Type B pancreatic cell (in vitro differentiated cells): ENCODE measurements around the gene GPRIN3. TPM values are rescaled to one million over a fixed set of nuclear protein-coding genes. Genes with fewer than 3 reads are reported as not detected.

Experiments used
- DNase-seq: peaks from one replicate; pipeline ENCODE4 v3.0.0; 2021; ENCODE audit warnings: mixed read lengths; ENCODE audit not compliant: unreplicated experiment; ENCODE audit errors: extremely low spot score
- H3K27ac Mint-ChIP-seq: 2 replicates; pipeline ENCODE4 v1.8.0; 2021; ENCODE audit warnings: mild to moderate bottlenecking, mixed read lengths
- H3K27me3 Mint-ChIP-seq: 2 replicates; pipeline ENCODE4 v1.8.0; 2021; ENCODE audit warnings: mixed read lengths
- H3K36me3 Mint-ChIP-seq: 2 replicates; pipeline ENCODE4 v1.8.0; 2021; ENCODE audit warnings: mixed read lengths
- H3K4me1 Mint-ChIP-seq: one replicate; pipeline ENCODE4 v1.8.0; 2021; ENCODE audit warnings: mixed read lengths; ENCODE audit not compliant: unreplicated experiment
- H3K4me3 Mint-ChIP-seq: 2 replicates; pipeline ENCODE4 v1.8.0; 2021; ENCODE audit warnings: mild to moderate bottlenecking, mixed read lengths
- H3K9me3 Mint-ChIP-seq: 2 replicates; pipeline ENCODE4 v1.8.0; 2021; ENCODE audit warnings: mixed read lengths
- total RNA-seq: library from RNA; stranded (reverse); gene quantifications from 2 replicates; pipeline ENCODE4 v1.2.1, GENCODE V29; 2021; ENCODE audit warnings: low replicate concordance
- TF ChIP-seq, protein P1 (sequence below): fragments of 200-600 bp; sonication (generic); conservative IDR thresholded peaks from 2 replicates; pipeline ENCODE4 v1.5.0; 2021; ENCODE audit warnings: antibody characterized with exemption, mild to moderate bottlenecking

GPRIN3 gene
- total RNA-seq, 1 donor from 2014 or later = 4.5 TPM

DNA sequence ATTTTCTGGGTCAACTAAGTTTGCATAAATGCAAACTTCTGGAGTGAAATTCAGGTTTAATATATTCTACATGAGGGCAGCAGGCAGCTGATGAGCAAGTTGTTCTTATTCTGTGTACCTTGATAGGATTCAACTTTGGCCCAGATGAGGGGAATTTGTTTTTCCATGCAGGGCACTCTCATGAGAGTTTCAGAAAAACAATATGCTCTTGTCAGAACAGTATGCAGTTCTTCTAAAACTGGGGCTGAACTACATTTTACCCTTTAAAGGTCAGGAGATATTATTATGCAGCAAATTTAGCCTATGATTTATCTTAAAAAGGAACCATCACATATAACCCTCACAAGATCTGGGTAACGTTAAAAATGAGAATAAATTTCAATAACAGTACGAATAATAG, 19.2 kb downstream of the GPRIN3 start:
- DNase-seq = no peak
- Mint-ChIP-seq H3K27me3 (peaks cover 4% of the 10 kb centered on the region), H3K4me3 (no peak overlapping the region), H3K4me1 (peaks cover 13% of the 10 kb centered on the region), H3K36me3 (no peaks in the 10 kb centered on the region), H3K27ac (no peak overlapping the region), H3K9me3 (no peaks in the 10 kb centered on the region)
- TF ChIP-seq, protein P1, sequence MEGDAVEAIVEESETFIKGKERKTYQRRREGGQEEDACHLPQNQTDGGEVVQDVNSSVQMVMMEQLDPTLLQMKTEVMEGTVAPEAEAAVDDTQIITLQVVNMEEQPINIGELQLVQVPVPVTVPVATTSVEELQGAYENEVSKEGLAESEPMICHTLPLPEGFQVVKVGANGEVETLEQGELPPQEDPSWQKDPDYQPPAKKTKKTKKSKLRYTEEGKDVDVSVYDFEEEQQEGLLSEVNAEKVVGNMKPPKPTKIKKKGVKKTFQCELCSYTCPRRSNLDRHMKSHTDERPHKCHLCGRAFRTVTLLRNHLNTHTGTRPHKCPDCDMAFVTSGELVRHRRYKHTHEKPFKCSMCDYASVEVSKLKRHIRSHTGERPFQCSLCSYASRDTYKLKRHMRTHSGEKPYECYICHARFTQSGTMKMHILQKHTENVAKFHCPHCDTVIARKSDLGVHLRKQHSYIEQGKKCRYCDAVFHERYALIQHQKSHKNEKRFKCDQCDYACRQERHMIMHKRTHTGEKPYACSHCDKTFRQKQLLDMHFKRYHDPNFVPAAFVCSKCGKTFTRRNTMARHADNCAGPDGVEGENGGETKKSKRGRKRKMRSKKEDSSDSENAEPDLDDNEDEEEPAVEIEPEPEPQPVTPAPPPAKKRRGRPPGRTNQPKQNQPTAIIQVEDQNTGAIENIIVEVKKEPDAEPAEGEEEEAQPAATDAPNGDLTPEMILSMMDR = no peak

DNA sequence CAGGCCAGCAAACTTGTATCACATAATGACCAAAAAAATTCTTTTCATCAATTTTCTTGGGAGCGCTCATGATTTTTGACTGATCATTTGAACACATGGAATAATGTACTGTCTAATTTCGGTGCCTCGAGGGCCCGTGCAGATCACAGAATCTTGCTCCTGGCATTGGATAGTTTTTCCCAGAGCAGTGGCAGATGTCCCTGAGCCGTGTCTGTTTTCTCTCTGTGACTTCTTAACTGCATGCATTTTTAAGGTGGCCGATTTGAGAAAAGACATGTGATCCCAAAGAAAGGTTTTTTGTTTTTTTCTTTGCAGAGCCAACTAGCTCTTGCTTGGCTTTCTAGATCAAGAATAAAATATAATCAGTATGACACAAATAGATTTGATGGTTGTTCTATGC, 19.7 kb downstream of the GPRIN3 start:
- Mint-ChIP-seq H3K4me3 (no peak overlapping the region), H3K36me3 (no peaks in the 10 kb centered on the region), H3K4me1 (peaks cover 13% of the 10 kb centered on the region), H3K27me3 (peaks cover 4% of the 10 kb centered on the region), H3K27ac (no peak overlapping the region), H3K9me3 (no peaks in the 10 kb centered on the region)
- TF ChIP-seq, protein P1 = no peak
- no peak for DNase-seq

DNA sequence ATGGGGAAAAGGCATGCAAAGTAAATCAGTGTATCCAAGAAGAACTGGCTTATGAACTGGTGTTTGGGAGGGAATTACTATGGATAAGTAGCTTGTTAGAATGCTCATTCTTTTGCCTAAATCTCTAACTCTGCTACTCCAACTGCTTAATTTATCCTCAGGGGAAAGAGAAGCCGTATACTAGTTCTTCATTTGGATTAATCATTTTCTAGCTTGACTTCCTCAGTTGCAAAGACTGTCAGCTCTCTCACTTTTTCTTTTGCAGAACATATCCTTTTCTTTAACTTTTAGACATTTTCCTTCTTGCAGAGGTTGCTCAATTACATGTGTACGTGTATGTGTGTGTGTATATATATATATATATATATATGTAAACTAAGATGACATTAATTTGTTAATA, 21.9 kb downstream of the GPRIN3 start:
- peaks cover 4% of the 10 kb centered on the region for H3K27me3 Mint-ChIP-seq
- DNase-seq = no peak
- no peaks in the 10 kb centered on the region for H3K36me3 Mint-ChIP-seq
- no peak overlapping the region for H3K4me3 Mint-ChIP-seq
- no peaks in the 10 kb centered on the region for H3K9me3 Mint-ChIP-seq
- peaks cover 13% of the 10 kb centered on the region for H3K4me1 Mint-ChIP-seq
- no peak overlapping the region for H3K27ac Mint-ChIP-seq
- TF ChIP-seq, protein P1 = no peak

DNA sequence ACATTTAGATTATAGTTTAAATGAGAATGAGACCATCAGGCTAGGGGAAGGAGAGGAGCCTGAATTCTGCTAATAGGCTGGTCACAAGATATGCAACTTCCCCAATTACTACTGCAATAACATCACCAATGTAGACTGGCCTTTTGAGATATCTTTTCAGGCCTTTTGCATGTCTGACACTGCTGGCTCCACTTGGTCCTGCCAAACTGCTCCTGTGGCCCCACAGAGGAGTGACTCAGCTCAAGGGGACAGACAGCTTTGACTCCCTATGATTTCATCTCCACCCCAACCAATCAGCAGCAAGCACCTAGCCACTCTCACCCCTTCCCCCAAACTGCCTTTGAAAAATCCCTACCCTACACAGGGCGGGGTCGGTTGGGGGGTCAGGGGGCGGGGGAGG, 22.8 kb downstream of the GPRIN3 start:
- Mint-ChIP-seq H3K27ac (no peak overlapping the region), H3K9me3 (no peaks in the 10 kb centered on the region)
- TF ChIP-seq, protein P1 = no peak

DNA sequence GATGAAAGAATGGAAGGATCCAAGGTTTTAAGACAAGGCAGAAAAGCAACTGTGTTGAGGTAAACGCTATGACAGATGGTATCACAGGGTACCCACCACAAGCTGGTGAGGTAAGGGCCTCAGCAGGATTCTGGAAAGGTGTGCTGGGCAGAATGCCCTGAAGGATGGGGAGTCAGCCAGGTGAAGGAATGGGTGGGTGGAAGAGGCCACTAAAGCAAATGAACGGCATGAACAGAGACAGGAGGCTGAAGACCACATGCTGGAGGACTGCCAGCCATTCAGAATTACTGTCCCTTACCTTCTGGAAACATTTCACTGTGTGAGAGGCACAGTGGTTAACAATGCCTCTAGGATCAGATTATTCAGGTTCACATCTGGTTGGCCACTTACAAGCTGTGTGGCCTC, 23.6 kb downstream of the GPRIN3 start:
- Mint-ChIP-seq H3K9me3 (no peaks in the 10 kb centered on the region), H3K4me3 (no peak overlapping the region), H3K27ac (no peak overlapping the region), H3K4me1 (peaks cover 11% of the 10 kb centered on the region), H3K36me3 (no peaks in the 10 kb centered on the region), H3K27me3 (peaks cover 2% of the 10 kb centered on the region)
- no peak for DNase-seq
- TF ChIP-seq, protein P1 = no peak

More for the DNA sequence above, 22.8 kb downstream of the GPRIN3 start:
- Mint-ChIP-seq H3K4me1 (peaks cover 13% of the 10 kb centered on the region), H3K36me3 (no peaks in the 10 kb centered on the region), H3K4me3 (no peak overlapping the region), H3K27me3 (peaks cover 4% of the 10 kb centered on the region)
- DNase-seq = no peak
